Measurements from ENCODE around the gene PRDM5.
"Not testable (repeated sequence)": the region's sequence is repeated elsewhere in the genome, so short reads cannot be mapped to it uniquely, and the experiment has no call there.

The PRDM5 gene

GRCh38 chr4:120753854-120754253, 168.7 kb downstream of the PRDM5 start:
- H3K27me3 ChIP-seq (ENCODE audit: control insufficient read depth, insufficient read depth, low read length) = no peaks in the 10 kb centered on the region
- no peak overlapping the region for H3K9ac ChIP-seq (ENCODE audit: low read length)
- no peaks in the 10 kb centered on the region for H3K4me1 ChIP-seq (ENCODE audit: control insufficient read depth, insufficient read depth, low read length)
- peaks cover 8% of the 10 kb centered on the region; the same call in 1 of the 2 replicates for H3K36me3 ChIP-seq (ENCODE audit: control insufficient read depth, insufficient read depth, low read length)
- no peak overlapping the region for H3K4me3 ChIP-seq (ENCODE audit: low read depth, low read length)
- peaks cover 4% of the 10 kb centered on the region; the same call in 1 of the 2 replicates for H3K9me3 ChIP-seq (ENCODE audit: control insufficient read depth, insufficient read depth, low read depth, low read length)
- H3K27ac ChIP-seq (ENCODE audit: low read depth, low read length) = no peak overlapping the region

- H3K27me3 ChIP-seq (ENCODE audit: control insufficient read depth, insufficient read depth, low read length) = no peaks in the 10 kb centered on the region
- H3K4me1 ChIP-seq (ENCODE audit: control insufficient read depth, insufficient read depth, low read length) = no peaks in the 10 kb centered on the region
- peaks cover 4% of the 10 kb centered on the region; the same call in 1 of the 2 replicates for H3K9me3 ChIP-seq (ENCODE audit: control insufficient read depth, insufficient read depth, low read depth, low read length)
- H3K4me3 ChIP-seq (ENCODE audit: low read depth, low read length) = no peak overlapping the region
- H3K36me3 ChIP-seq (ENCODE audit: control insufficient read depth, insufficient read depth, low read length) = peaks cover 8% of the 10 kb centered on the region; the same call in 1 of the 2 replicates
- H3K27ac ChIP-seq (ENCODE audit: low read depth, low read length) = no peak overlapping the region
- H3K9ac ChIP-seq (ENCODE audit: low read length) = no peak overlapping the region
Measured at GRCh38 chr4:120750152-120750525, 172.4 kb downstream of the PRDM5 start.

GRCh38 chr4:120749445-120750151, 172.9 kb downstream of the PRDM5 start:
- Histone ChIP-seq H3K4me3 (ENCODE audit: low read depth, low read length) (no peak overlapping the region), H3K36me3 (ENCODE audit: control insufficient read depth, insufficient read depth, low read length) (peaks cover 8% of the 10 kb centered on the region; the same call in 1 of the 2 replicates), H3K9ac (ENCODE audit: low read length) (no peak overlapping the region), H3K27me3 (ENCODE audit: control insufficient read depth, insufficient read depth, low read length) (no peaks in the 10 kb centered on the region), H3K4me1 (ENCODE audit: control insufficient read depth, insufficient read depth, low read length) (no peaks in the 10 kb centered on the region), H3K27ac (ENCODE audit: low read depth, low read length) (no peak overlapping the region), H3K9me3 (ENCODE audit: control insufficient read depth, insufficient read depth, low read depth, low read length) (peaks cover 4% of the 10 kb centered on the region; the same call in 1 of the 2 replicates)

- H3K27me3 ChIP-seq (ENCODE audit: control insufficient read depth, insufficient read depth, low read length); H3K4me1 ChIP-seq (ENCODE audit: control insufficient read depth, insufficient read depth, low read length); H3K27ac ChIP-seq (ENCODE audit: low read depth, low read length); H3K9me3 ChIP-seq (ENCODE audit: control insufficient read depth, insufficient read depth, low read depth, low read length); H3K36me3 ChIP-seq (ENCODE audit: control insufficient read depth, insufficient read depth, low read length): not testable (repeated sequence)
- H3K9ac ChIP-seq (ENCODE audit: low read length) = peak overlapping the region; percentile 29
- H3K4me3 ChIP-seq (ENCODE audit: low read depth, low read length) = peak overlapping the region; percentile 52
Measured at GRCh38 chr4:120741636-120742035, 180.9 kb downstream of the PRDM5 start.

- H3K36me3 ChIP-seq (ENCODE audit: control insufficient read depth, insufficient read depth, low read length) = peaks cover 4% of the 10 kb centered on the region; the same call in 1 of the 2 replicates
- H3K4me3 ChIP-seq (ENCODE audit: low read depth, low read length) = no peak overlapping the region
- H3K27me3 ChIP-seq (ENCODE audit: control insufficient read depth, insufficient read depth, low read length) = no peaks in the 10 kb centered on the region
- no peak overlapping the region for H3K27ac ChIP-seq (ENCODE audit: low read depth, low read length)
- H3K4me1 ChIP-seq (ENCODE audit: control insufficient read depth, insufficient read depth, low read length) = peaks cover 6% of the 10 kb centered on the region
- no peak overlapping the region for H3K9ac ChIP-seq (ENCODE audit: low read length)
- no peaks in the 10 kb centered on the region for H3K9me3 ChIP-seq (ENCODE audit: control insufficient read depth, insufficient read depth, low read depth, low read length)
Measured at GRCh38 chr4:120736312-120736711, 186.2 kb downstream of the PRDM5 start.

- Histone ChIP-seq H3K36me3 (ENCODE audit: control insufficient read depth, insufficient read depth, low read length) (peaks cover 4% of the 10 kb centered on the region; the same call in 1 of the 2 replicates), H3K4me1 (ENCODE audit: control insufficient read depth, insufficient read depth, low read length) (peaks cover 2% of the 10 kb centered on the region; the same call in 1 of the 2 replicates), H3K4me3 (ENCODE audit: low read depth, low read length) (no peak overlapping the region), H3K27ac (ENCODE audit: low read depth, low read length) (no peak overlapping the region), H3K9ac (ENCODE audit: low read length) (no peak overlapping the region), H3K9me3 (ENCODE audit: control insufficient read depth, insufficient read depth, low read depth, low read length) (no peaks in the 10 kb centered on the region), H3K27me3 (ENCODE audit: control insufficient read depth, insufficient read depth, low read length) (no peaks in the 10 kb centered on the region)
Measured at GRCh38 chr4:120733968-120734367, 188.6 kb downstream of the PRDM5 start.

- no peak overlapping the region for H3K27ac ChIP-seq (ENCODE audit: low read depth, low read length)
- H3K36me3 ChIP-seq (ENCODE audit: control insufficient read depth, insufficient read depth, low read length) = peaks cover 4% of the 10 kb centered on the region; the same call in 1 of the 2 replicates
- H3K27me3 ChIP-seq (ENCODE audit: control insufficient read depth, insufficient read depth, low read length) = no peaks in the 10 kb centered on the region
- no peak overlapping the region for H3K9ac ChIP-seq (ENCODE audit: low read length)
- peaks cover 2% of the 10 kb centered on the region; the same call in 1 of the 2 replicates for H3K4me1 ChIP-seq (ENCODE audit: control insufficient read depth, insufficient read depth, low read length)
- H3K4me3 ChIP-seq (ENCODE audit: low read depth, low read length) = no peak overlapping the region
- H3K9me3 ChIP-seq (ENCODE audit: control insufficient read depth, insufficient read depth, low read depth, low read length) = no peaks in the 10 kb centered on the region
Measured at GRCh38 chr4:120733054-120733453, 189.5 kb downstream of the PRDM5 start.

- Histone ChIP-seq H3K27me3 (ENCODE audit: control insufficient read depth, insufficient read depth, low read length) (no peaks in the 10 kb centered on the region), H3K9ac (ENCODE audit: low read length) (no peak overlapping the region), H3K9me3 (ENCODE audit: control insufficient read depth, insufficient read depth, low read depth, low read length) (no peaks in the 10 kb centered on the region), H3K4me1 (ENCODE audit: control insufficient read depth, insufficient read depth, low read length) (peaks cover 2% of the 10 kb centered on the region; the same call in 1 of the 2 replicates), H3K36me3 (ENCODE audit: control insufficient read depth, insufficient read depth, low read length) (no peaks in the 10 kb centered on the region), H3K27ac (ENCODE audit: low read depth, low read length) (no peak overlapping the region), H3K4me3 (ENCODE audit: low read depth, low read length) (no peak overlapping the region)
Measured at GRCh38 chr4:120731561-120731960, 191.0 kb downstream of the PRDM5 start.

GRCh38 chr4:120730777-120731320, 191.7 kb downstream of the PRDM5 start:
- H3K9me3 ChIP-seq (ENCODE audit: control insufficient read depth, insufficient read depth, low read depth, low read length) = no peaks in the 10 kb centered on the region
- no peak overlapping the region for H3K9ac ChIP-seq (ENCODE audit: low read length)
- H3K4me3 ChIP-seq (ENCODE audit: low read depth, low read length) = no peak overlapping the region
- H3K36me3 ChIP-seq (ENCODE audit: control insufficient read depth, insufficient read depth, low read length) = no peaks in the 10 kb centered on the region
- H3K27me3 ChIP-seq (ENCODE audit: control insufficient read depth, insufficient read depth, low read length) = no peaks in the 10 kb centered on the region
- no peak overlapping the region for H3K27ac ChIP-seq (ENCODE audit: low read depth, low read length)
- H3K4me1 ChIP-seq (ENCODE audit: control insufficient read depth, insufficient read depth, low read length) = peaks cover 2% of the 10 kb centered on the region; the same call in 1 of the 2 replicates

GRCh38 chr4:120728892-120729675, 193.4 kb downstream of the PRDM5 start:
- H3K4me3 ChIP-seq (ENCODE audit: low read depth, low read length) = no peak overlapping the region
- peaks cover 2% of the 10 kb centered on the region; the same call in 1 of the 2 replicates for H3K4me1 ChIP-seq (ENCODE audit: control insufficient read depth, insufficient read depth, low read length)
- H3K27ac ChIP-seq (ENCODE audit: low read depth, low read length) = no peak overlapping the region
- no peaks in the 10 kb centered on the region for H3K27me3 ChIP-seq (ENCODE audit: control insufficient read depth, insufficient read depth, low read length)
- H3K36me3 ChIP-seq (ENCODE audit: control insufficient read depth, insufficient read depth, low read length) = no peaks in the 10 kb centered on the region
- H3K9me3 ChIP-seq (ENCODE audit: control insufficient read depth, insufficient read depth, low read depth, low read length) = no peaks in the 10 kb centered on the region
- H3K9ac ChIP-seq (ENCODE audit: low read length) = no peak overlapping the region

All from HUES6 (cell line).